Activated naive CD8-positive, alpha-beta T cell treated with anti-CD3 and anti-CD28 coated beads, Interleukin-2, amount 50 U/mL, for 24 hours (primary cell): ENCODE measurements around the gene SMG6.

Experiments used
- ATAC-seq: fragments of 150-1000 bp; cut with Tn5 transposase; one replicate; pipeline ENCODE4 v1.10.0; 2021
- DNase-seq: peaks from one replicate; pipeline ENCODE4 v3.0.0; 2021
- H3K27ac Mint-ChIP-seq: one replicate; pipeline ENCODE4 v1.8.0; 2021; ENCODE audit warnings: mild to moderate bottlenecking, mixed read lengths
- H3K27me3 Mint-ChIP-seq: one replicate; pipeline ENCODE4 v1.8.0; 2021; ENCODE audit warnings: mixed read lengths
- H3K36me3 Mint-ChIP-seq: one replicate; pipeline ENCODE4 v1.8.0; 2021; ENCODE audit warnings: low read depth, mixed read lengths
- H3K4me1 Mint-ChIP-seq: one replicate; pipeline ENCODE4 v1.8.0; 2021; ENCODE audit warnings: mixed read lengths
- H3K4me3 Mint-ChIP-seq: one replicate; pipeline ENCODE4 v1.8.0; 2021; ENCODE audit warnings: mild to moderate bottlenecking, moderate library complexity, mixed read lengths
- H3K9me3 Mint-ChIP-seq: one replicate; pipeline ENCODE4 v1.8.0; 2021; ENCODE audit warnings: mixed read lengths

Gene SMG6

GRCh38 chr17:2087597-2088211 lies 215.9 kb downstream of the SMG6 start:
- Mint-ChIP-seq H3K4me3 (peak overlapping the region; percentile 63), H3K36me3 (peaks cover 18% of the 10 kb centered on the region), H3K27ac (peak overlapping the region; percentile 91), H3K4me1 (peaks cover 68% of the 10 kb centered on the region), H3K9me3 (no peaks in the 10 kb centered on the region), H3K27me3 (no peaks in the 10 kb centered on the region)
- DNase-seq (peak; percentile 62), ATAC-seq (peak; percentile 77)

DNA sequence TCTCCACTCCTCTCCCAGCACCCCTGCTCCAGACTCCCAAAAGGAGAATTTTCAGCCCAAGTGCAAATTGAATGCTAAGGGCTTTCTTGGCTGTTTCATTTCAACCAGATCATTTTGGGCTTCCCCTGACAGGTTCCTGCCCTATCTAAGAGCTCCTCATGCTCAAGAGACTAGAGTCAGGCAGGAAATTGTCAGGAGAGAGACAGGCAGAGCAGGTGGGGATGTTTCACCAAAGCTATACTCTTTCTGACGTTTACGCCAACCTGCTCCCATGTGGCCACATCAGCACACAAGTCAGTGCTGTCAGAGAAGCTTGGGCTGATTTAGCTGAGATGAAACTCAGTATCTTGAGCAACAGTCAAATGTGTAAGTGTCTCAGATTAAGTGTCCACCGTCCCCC lies 217.3 kb downstream of the SMG6 start:
- H3K4me1 Mint-ChIP-seq, result peaks cover 68% of the 10 kb centered on the region
- peaks cover 18% of the 10 kb centered on the region for H3K36me3 Mint-ChIP-seq
- H3K9me3 Mint-ChIP-seq, result no peaks in the 10 kb centered on the region
- ATAC-seq (no peak), DNase-seq (no peak)
- no peaks in the 10 kb centered on the region for H3K27me3 Mint-ChIP-seq
- H3K27ac Mint-ChIP-seq, result no peak overlapping the region
- no peak overlapping the region for H3K4me3 Mint-ChIP-seq

DNA sequence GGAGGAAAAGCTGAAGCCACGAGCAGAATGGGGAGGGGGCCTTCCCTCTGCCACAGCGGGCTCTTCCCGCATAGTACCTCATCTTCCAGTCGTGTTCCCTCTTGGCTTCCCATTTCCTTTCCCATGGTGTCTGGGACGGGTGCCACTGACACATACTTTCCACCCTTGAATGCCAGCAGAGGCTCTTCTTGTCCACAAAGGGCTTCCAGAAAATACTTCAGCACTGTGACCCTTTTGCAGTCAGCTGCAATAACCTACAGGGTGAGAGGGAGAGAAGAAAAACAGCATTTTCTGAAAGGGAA lies 218.0 kb downstream of the SMG6 start:
- no peak overlapping the region for H3K27ac Mint-ChIP-seq
- no peaks in the 10 kb centered on the region for H3K27me3 Mint-ChIP-seq
- H3K36me3 Mint-ChIP-seq, result peaks cover 23% of the 10 kb centered on the region
- H3K4me1 Mint-ChIP-seq, result peaks cover 61% of the 10 kb centered on the region
- DNase-seq, result no peak
- ATAC-seq, result no peak
- no peaks in the 10 kb centered on the region for H3K9me3 Mint-ChIP-seq
- H3K4me3 Mint-ChIP-seq, result no peak overlapping the region

- Mint-ChIP-seq H3K4me3 (no peak overlapping the region), H3K27ac (no peak overlapping the region), H3K9me3 (no peaks in the 10 kb centered on the region), H3K4me1 (peaks cover 55% of the 10 kb centered on the region), H3K27me3 (no peaks in the 10 kb centered on the region), H3K36me3 (peaks cover 23% of the 10 kb centered on the region)
- ATAC-seq (no peak), DNase-seq (no peak)
Observed at GRCh38 chr17:2084766-2085647, 218.6 kb downstream of the SMG6 start.

DNA sequence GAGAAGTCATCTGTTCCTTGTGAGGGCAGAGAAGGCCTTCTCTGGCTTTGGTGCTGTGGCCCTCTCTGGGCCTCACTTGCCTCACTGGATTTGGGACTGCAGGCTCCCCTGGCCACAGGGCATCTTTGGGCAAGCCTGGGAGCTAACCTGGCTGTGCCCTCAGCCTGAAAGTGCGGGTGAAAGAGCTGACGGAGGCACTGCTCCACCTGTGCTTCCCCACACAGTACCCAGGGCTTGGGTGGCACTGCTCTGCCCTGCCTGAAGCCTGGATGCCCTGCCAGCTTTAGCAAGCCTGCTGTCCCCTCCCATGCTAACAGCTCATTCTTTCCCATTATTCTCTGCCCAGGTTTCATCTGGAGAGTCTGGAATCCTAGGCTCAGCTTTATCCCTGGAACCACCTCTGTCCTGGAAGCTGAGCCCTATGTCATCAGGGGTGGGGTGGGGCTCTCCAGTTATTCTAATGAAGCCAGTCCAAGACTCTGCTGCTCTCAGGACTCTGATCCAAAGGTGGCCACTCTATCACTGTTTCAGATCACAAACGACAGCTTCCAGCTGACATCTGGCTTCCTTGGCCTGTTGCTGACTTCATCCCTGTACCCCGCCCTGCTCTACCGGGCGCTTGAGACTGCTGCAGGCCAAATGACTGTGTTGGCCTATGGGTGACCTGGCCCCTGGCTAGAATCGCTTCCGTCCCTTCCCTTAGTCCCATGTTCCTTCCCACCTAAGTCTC lies 219.4 kb downstream of the SMG6 start:
- Mint-ChIP-seq H3K36me3 (peaks cover 29% of the 10 kb centered on the region), H3K4me1 (peaks cover 47% of the 10 kb centered on the region), H3K27ac (no peak overlapping the region)

DNA sequence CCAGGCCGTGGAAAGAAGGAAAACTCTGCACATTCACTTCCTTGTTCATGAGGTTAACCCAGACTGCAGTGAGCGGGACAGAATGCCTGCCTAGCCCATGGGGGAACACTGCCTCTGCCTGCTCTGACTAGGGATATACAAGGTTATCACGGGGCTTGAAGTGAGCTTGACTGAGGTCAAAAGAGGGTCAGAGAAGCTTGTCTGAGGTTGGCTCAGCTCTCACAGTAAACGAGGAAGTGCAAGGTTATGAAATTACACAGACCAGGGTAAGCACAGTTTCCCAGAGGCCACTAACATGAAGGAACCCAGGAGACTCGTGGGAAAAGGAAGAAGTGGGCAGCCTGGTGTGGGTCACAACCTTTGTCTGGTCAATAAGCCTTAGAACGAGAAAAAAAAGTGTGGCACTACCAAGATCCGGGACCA lies 220.0 kb downstream of the SMG6 start:
- Mint-ChIP-seq H3K36me3 (peaks cover 32% of the 10 kb centered on the region), H3K27ac (no peak overlapping the region), H3K4me1 (peaks cover 41% of the 10 kb centered on the region), H3K9me3 (no peaks in the 10 kb centered on the region), H3K4me3 (no peak overlapping the region), H3K27me3 (no peaks in the 10 kb centered on the region)
- ATAC-seq (no peak), DNase-seq (no peak)

More for the DNA sequence above, 219.4 kb downstream of the SMG6 start:
- H3K27me3 Mint-ChIP-seq, result no peaks in the 10 kb centered on the region
- ATAC-seq (no peak), DNase-seq (no peak)
- no peak overlapping the region for H3K4me3 Mint-ChIP-seq
- H3K9me3 Mint-ChIP-seq, result no peaks in the 10 kb centered on the region

DNA sequence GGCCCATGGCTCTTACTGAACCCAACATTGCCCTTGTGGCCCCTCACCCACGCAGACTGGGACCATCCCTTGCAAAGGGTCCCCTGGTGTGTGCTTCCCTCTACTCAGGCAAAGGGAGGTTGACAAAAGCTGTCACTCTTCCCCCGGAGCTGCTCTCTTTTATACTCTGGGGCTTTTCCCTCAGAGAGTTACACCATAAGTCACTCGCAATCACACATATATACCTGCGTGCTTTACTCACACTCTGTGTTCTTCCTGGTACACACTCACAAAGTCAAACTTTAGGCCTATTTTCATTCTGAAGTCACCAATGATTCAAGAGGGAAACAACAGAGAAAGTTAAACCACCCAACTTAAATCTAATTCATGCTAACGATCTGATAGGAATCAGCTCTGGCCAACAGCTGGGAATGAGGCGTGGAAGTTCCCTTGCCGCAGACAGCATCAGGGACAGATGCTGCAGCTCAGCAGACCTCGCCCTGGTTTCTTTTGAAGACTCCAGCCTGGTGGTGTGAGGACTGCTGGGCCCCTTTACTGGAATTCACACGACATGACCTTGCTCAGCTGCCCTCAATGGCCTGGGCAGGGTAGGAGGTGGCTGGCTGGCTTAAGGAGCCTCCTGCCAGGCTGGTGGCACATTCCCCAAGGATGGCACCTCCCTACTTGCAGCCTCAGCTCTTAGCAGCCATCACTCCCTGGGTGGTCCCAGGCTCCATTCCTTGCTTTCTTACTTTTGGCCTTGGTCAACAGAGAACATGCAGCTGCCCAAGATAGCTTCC lies 221.4 kb downstream of the SMG6 start:
- DNase-seq (no peak), ATAC-seq (no peak)
- Mint-ChIP-seq H3K27ac (no peak overlapping the region), H3K36me3 (peaks cover 35% of the 10 kb centered on the region), H3K4me3 (no peak overlapping the region), H3K9me3 (no peaks in the 10 kb centered on the region), H3K27me3 (no peaks in the 10 kb centered on the region), H3K4me1 (peaks cover 28% of the 10 kb centered on the region)

GRCh38 chr17:2081564-2081963 lies 222.0 kb downstream of the SMG6 start:
- H3K4me3 Mint-ChIP-seq, result no peak overlapping the region
- H3K27me3 Mint-ChIP-seq, result no peaks in the 10 kb centered on the region
- peaks cover 40% of the 10 kb centered on the region for H3K36me3 Mint-ChIP-seq
- H3K4me1 Mint-ChIP-seq, result peaks cover 22% of the 10 kb centered on the region
- no peaks in the 10 kb centered on the region for H3K9me3 Mint-ChIP-seq
- DNase-seq (no peak), ATAC-seq (no peak)
- no peak overlapping the region for H3K27ac Mint-ChIP-seq

- DNase-seq (no peak), ATAC-seq (no peak)
- H3K27ac Mint-ChIP-seq, result no peak overlapping the region
- H3K4me1 Mint-ChIP-seq, result peaks cover 9% of the 10 kb centered on the region
- no peak overlapping the region for H3K4me3 Mint-ChIP-seq
- peaks cover 34% of the 10 kb centered on the region for H3K36me3 Mint-ChIP-seq
- no peaks in the 10 kb centered on the region for H3K9me3 Mint-ChIP-seq
- no peaks in the 10 kb centered on the region for H3K27me3 Mint-ChIP-seq
Observed at GRCh38 chr17:2077040-2077439, 226.5 kb downstream of the SMG6 start.

- Mint-ChIP-seq H3K36me3 (peaks cover 33% of the 10 kb centered on the region), H3K9me3 (no peaks in the 10 kb centered on the region), H3K4me1 (peaks cover 7% of the 10 kb centered on the region), H3K27me3 (no peaks in the 10 kb centered on the region), H3K4me3 (no peak overlapping the region), H3K27ac (no peak overlapping the region)
- ATAC-seq (no peak), DNase-seq (no peak)
Observed at GRCh38 chr17:2076087-2076984, 227.2 kb downstream of the SMG6 start.

- DNase-seq (no peak), ATAC-seq (no peak)
- Mint-ChIP-seq H3K4me3 (no peak overlapping the region), H3K36me3 (peaks cover 29% of the 10 kb centered on the region), H3K27me3 (no peaks in the 10 kb centered on the region), H3K27ac (no peak overlapping the region), H3K9me3 (no peaks in the 10 kb centered on the region), H3K4me1 (peaks cover 15% of the 10 kb centered on the region)
Observed at GRCh38 chr17:2075336-2076086, 228.1 kb downstream of the SMG6 start.

GRCh38 chr17:2074919-2075318 lies 228.7 kb downstream of the SMG6 start:
- Mint-ChIP-seq H3K27ac (no peak overlapping the region), H3K36me3 (peaks cover 30% of the 10 kb centered on the region), H3K4me1 (peaks cover 21% of the 10 kb centered on the region), H3K27me3 (no peaks in the 10 kb centered on the region), H3K9me3 (no peaks in the 10 kb centered on the region), H3K4me3 (no peak overlapping the region)
- DNase-seq, result no peak
- no peak for ATAC-seq
